PFSK-1 (cell line): Measurements from ENCODE around the gene CCNI.

ENCODE experiments used
- FOXP2 ChIP-seq: optimal IDR thresholded peaks from 2 replicates; pipeline ENCODE3; 2011; ENCODE audit warnings: borderline replicate concordance, control low read depth, inconsistent platforms; ENCODE audit not compliant: insufficient read depth; ENCODE audit errors: extremely low read length, extremely low read depth
- POLR2AphosphoS5 ChIP-seq: IDR thresholded peaks from 2 replicates; pipeline ENCODE4 v1.6.1; 2012; ENCODE audit warnings: low read depth, mild to moderate bottlenecking, control low read depth, low read length, moderate library complexity
- REST ChIP-seq, 2 experiments: IDR thresholded peaks; 2 replicates each; pipeline versions ENCODE4 v1.6.1 to v1.8.0; 2011 to 2012; ENCODE audit warnings: low read depth in 2 of 2, low read length in 2 of 2, control low read depth in 1 of 2, inconsistent platforms in 1 of 2, mild to moderate bottlenecking in 1 of 2, moderate library complexity in 1 of 2; ENCODE audit not compliant: insufficient read depth in 1 of 2
- SIN3A ChIP-seq: IDR thresholded peaks from 2 replicates; pipeline ENCODE4 v1.6.1; 2012; ENCODE audit warnings: mild to moderate bottlenecking, low read length, moderate library complexity, borderline replicate concordance; ENCODE audit not compliant: insufficient read depth
- TAF1 ChIP-seq: IDR thresholded peaks from 2 replicates; pipeline ENCODE4 v1.6.1; 2012; ENCODE audit warnings: low read length, control low read depth, borderline replicate concordance; ENCODE audit not compliant: insufficient read depth

DNA sequence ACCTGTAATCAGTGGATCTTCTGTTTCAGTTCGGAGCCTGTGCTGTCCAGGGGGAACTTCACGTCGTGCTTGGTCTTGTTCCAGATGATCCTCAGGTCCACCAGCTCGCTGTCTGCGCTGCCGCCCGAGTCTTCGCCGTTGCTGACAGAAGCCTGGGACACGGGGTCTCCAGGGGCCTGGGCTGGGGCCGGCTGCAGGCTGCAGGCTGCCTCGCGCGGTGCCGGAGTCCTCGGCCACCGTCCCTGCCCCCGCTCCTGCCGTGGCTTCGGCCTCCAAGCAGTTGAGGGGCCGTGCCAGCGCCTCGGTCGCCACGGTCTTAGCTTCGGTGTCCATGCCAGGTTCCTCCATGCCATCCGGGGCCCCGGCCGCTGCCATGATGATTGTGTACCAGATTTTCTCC, 37.3 kb upstream of the CCNI start:
- TF ChIP-seq POLR2AphosphoS5 (no peak), REST (IDR thresholded peaks at IDR 0.05; ENCODE audit: insufficient read depth in 1 of 2, low read depth in 2 of 2, low read length in 2 of 2) (no peak), TAF1 (no peak), SIN3A (no peak), FOXP2 (no peak)
